GM18502 (cell line): ENCODE measurements around the gene CCDC85A.
"Not testable (repeated sequence)": the region's sequence is repeated elsewhere in the genome, so short reads cannot be mapped to it uniquely, and the experiment has no call there.

Experiments used
- ATAC-seq: cut with Tn5 transposase; IDR thresholded peaks from one replicate; pipeline ENCODE4 v1.9.1; 2021; ENCODE audit warnings: mild to moderate bottlenecking; ENCODE audit not compliant: unreplicated experiment, poor library complexity

The CCDC85A gene

DNA sequence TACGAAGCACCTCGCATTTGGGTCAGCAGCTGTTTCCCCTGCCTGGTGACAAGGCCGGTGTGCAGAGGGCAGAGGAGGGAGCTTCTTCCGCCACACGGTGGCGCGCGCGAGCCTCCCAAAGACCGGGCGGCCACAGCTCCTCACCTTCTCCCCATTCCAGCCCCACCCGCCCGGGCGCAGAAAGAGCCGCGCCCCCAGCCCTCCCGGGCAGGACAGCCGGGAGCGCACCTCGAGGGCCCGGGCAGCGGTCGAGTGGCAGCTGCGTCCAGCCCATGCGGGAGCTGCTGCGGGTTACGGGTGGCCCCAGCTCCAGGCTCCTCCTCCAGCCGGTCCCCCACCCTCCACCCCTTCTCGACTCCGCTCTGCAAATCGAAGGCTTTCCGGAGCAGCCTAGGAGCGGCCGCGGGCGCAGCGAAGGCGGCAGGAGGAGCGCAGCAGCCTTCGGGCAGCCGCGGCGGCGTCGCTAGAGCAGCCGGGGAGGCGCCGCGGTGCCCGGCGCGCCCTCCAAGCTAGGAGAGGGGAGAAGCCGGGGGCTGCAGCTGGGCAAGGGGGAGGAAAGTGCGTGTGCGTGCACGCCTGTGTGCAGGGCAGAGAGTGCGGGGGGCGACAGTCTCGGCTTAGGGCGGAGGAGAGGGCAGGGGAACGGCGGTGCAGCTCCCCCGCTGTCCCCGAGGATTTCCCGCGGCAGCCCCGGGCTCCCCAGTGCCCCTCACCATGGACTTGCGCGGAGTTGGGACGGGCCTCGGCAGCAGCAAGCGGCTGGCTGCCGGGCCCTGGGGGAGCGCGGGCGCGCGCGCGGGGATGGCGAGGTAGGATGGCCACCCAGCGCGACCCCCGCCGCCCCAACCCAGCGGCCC is at the start of gene CCDC85A:
CCDC85A (plus strand) TSS at position 348 of the 857 bp plus-strand sequence. CDS start 635 bp downstream, outside the sequence.
- ATAC-seq = peak; percentile 98

DNA sequence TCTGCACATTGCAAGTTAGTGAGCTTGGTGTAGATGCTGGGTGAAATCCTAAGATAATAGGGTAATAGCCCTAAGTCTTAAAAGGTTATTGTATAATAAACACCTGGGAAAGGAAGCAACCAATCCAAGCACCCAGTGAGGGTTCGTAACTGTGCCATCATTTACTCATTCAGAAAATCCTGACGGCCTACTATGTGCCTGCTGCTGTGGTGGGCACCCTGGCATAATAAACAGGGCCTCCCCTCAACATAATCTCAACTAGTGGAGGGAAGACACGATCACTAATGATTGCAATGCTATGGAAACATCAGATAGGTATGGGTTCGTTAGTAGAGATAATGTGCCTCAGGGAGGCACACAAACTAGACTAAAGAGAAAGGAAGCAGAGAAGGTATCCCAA is 48.9 kb upstream of the CCDC85A start:
- ATAC-seq = no peak

DNA sequence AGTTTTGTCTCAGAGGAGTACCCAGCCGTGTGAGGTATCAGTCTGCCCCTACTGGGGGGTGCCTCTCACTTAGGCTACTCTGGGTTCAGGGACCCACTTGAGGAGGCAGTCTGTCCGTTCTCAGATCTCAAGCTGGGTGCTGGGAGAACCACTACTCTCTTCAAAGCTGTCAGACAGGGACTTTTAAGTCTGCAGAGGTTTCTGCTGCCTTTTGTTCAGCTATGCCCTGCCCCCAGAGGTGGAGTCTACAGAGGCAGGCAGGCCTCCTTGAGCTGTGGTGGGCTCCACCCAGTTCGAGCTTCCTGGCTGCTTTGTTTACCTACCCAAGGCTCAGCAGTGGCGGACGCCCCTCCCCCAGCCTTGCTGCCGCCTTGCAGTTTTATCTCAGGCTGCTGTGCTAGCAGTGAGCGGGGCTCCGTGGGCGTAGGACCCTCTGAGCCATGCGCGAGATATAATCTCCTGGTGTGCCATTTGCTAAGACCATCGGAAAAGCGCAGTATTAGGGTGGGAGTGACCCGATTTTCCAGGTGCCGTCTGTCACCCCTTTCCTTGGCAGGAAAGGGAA is 41.2 kb upstream of the CCDC85A start:
- not testable (repeated sequence) for ATAC-seq

DNA sequence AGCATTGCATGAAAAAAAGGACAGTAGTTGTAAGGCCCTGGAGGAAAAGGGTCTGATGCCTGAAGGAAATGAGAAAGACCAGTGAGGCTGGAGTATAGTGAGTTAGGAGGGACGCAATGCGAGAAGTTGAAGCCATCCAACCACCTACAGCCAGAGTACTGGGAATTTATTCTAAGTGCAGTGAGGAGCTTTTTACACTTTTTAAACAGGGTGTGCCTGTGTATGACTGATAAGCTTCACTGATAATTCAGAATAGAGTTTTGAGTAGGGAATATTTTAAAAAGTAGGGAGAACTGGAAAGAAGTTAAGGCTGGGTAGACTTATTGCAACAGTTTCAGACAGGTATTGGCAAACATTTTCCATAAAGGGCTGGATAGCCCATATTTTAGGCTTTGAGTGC is 35.9 kb upstream of the CCDC85A start:
- ATAC-seq = no peak

GRCh38 chr2:56148825-56149224 is 35.0 kb upstream of the CCDC85A start:
- no peak for ATAC-seq

DNA sequence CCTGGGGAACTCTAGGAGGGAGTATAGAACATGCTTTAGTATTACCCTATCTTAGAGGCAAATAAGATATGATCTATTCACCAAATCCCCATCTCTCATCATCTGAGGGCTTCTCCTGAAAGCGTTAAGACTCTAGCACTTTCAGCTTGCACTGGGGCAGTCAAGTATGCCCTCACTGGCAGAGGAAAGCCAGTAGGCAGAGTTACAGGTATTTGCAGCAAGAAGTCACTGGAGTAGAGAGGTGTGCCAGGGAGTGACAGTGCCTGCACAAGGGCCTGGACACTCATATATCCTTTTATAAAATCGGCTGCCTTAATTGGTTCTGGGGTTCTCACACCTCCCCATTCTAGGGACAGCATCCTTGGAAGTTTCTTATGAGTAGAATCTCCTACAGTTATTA is 31.9 kb upstream of the CCDC85A start:
- no peak for ATAC-seq

GRCh38 chr2:56155188-56155587 is 28.6 kb upstream of the CCDC85A start:
- ATAC-seq = no peak

DNA sequence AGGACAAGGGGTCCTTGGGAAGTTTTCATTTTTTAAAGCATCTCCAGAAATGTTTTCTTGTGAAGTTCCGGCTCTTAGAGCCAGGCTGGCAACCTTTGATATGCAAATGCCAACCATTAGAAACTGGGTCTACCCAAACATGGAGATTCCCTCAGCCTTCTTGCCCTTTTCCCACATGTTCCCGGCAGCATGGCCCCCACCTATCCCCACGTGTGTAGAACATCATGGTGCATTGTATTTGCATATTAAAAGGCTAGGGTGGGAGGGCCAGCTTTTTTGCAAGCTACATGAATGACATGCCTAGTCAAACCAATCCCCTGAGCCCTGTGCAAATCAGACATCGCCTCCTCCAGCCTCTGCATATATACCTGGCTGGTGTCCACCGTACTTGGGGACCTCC is 23.9 kb upstream of the CCDC85A start:
- ATAC-seq = not testable (repeated sequence)

GRCh38 chr2:56167616-56168562 is 15.9 kb upstream of the CCDC85A start:
- ATAC-seq = no peak

- ATAC-seq = no peak
Observed at GRCh38 chr2:56169521-56169920, 14.3 kb upstream of the CCDC85A start.

GRCh38 chr2:56170504-56170903 is 13.3 kb upstream of the CCDC85A start:
- ATAC-seq = no peak

DNA sequence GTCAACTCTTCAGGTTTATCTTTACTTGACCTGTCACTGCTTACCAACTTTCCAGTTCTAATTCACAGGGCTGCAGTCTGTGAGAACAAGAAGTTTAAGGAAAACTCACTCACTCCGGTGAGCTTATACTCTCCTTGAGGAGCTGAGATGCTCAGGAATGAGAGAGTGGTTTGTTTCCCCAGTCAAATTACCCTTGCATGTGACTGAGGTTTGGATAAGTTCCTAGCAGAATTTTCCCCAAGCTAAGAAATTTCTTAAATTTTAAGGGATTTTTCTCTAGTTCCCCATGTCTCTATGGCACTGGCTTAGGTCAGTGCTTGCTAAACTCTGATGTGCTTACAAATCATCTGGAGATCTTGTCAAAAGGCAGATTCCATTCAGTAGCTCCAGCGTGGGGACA is 12.8 kb upstream of the CCDC85A start:
- ATAC-seq = no peak

- no peak for ATAC-seq
Observed at GRCh38 chr2:56175779-56176178, 8.0 kb upstream of the CCDC85A start.

DNA sequence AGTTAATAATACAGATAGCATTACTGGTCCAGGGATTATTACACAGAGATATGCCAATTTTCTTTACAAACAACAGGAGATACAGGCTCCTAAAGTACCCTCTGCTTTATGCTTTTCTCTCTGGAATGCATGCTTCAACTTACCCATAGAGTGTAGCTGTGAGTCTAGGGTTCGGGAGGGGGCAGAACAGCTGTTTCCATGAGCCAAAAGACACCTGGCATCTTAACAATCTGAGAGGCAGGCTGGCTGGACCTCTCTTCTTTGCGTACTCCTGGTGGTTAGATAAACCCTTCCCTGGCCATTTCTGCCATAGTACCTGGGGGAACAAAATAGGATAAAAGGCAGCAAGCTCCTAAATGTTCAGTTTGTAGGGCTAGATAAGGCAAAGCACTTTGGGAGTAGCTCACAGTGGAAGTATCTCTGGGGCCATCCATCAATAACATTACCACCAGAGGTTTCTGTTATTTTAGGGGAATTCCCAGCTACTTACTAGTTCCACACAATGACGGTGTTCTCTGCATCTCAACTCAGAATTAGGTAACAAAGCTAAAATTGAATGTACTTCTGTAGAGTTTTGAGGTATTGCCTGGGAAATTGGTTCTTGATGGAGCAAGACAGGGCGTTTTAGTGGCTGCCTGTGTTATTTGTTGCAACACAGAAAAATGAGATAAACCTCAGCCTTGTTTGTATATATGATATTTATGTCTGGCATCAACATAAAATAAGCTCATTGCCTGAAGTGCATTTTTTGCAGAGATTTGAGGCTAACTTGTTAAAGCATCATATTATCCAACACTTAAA is 6.2 kb upstream of the CCDC85A start:
- ATAC-seq = peak; percentile 91

DNA sequence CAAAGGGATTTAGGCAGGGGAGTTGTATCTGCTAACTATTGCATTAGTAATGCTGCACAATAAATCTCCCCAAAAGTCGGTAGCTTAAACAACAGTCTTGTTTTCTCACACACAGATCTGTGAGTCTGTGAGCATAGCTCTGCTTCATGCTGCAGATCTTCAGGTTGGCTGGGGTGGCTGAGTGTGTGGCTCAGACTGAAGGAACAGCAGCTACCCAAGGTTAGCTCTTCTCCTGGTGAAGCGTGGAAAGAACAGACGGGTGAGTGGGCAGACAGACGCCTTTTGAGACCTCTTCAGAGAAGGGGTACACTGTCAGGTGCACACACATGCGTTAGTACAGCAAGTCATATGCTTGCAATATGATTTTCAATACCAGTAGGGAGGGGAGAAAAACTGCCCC is 3.9 kb upstream of the CCDC85A start:
- ATAC-seq = no peak

GRCh38 chr2:56182420-56182819 is 1.4 kb upstream of the CCDC85A start:
- no peak for ATAC-seq

- ATAC-seq = no peak
Observed at GRCh38 chr2:56184500-56185011, 766 bp downstream of the CCDC85A start.

DNA sequence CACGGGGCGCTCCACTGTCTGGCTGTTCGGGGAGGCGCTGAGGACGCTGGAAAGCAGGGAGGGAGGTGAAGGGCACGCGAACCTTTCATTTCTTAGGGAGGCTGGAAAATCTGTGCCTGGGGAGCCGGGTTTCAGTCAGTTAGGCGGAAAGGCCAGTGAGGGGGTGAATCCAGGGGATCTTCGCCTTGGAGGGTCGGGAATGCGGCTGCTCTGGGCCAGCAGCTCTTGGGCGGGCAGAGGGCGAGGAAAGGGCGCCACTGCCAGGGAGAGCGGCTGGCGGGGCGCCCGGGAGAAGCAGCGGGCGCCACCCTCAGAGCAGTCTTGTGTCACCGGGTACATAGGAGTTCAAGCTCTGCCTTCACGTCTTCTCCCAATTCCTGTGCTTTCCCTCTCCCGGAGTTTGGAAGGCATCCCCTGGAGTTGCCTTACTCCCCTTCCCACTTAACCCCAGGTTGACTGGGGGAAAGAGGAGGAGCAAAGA is 1.4 kb downstream of the CCDC85A start:
- no peak for ATAC-seq

DNA sequence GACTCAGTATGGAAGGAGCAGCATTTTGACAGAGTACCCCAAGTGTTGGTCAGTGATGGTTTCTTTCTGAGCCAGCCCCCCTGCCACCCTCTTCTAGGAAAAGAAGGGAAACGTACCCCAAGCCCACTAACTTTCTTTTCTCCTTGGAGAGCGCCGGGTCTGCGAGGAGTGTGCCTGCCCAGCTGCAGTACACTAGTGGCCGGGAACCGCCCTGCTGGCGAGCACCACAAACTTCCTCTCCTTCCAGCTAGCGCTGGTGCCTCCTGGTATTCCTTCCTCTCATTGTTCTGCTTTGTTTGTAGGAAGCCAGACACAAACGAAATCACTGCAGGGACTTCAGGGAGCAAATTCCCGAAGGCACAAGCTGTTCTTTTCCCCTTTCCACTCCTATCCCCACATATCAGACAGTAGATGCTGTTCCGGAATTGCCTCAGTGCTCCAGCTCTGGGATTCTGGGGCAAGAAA is 1.8 kb downstream of the CCDC85A start:
- no peak for ATAC-seq

GRCh38 chr2:56191617-56192016 is 7.8 kb downstream of the CCDC85A start:
- no peak for ATAC-seq
